Spleen (tissue), 11 donors: ENCODE results near the gene SLC33A1. TPM values are rescaled to one million over a fixed set of nuclear protein-coding genes. Genes with fewer than 3 reads are reported as not detected.
"Not testable (repeated sequence)": the region's sequence is repeated elsewhere in the genome, so short reads cannot be mapped to it uniquely, and the experiment has no call there.

Experiments
- DNase-seq: peaks from one replicate; pipeline ENCODE4 v3.0.0-alpha.2; 2020
- H3K27ac ChIP-seq, 8 donors: fragments of 200-600 bp; sonication (generic) in 7 of 8; 1 replicate in 4 of 8; 2 replicates in 4 of 8; pipeline versions ENCODE4 v1.5.0 to v1.8.0; 2016 to 2021; ENCODE audit warnings: inconsistent platforms in 4 of 8, mild to moderate bottlenecking in 4 of 8, moderate library complexity in 1 of 8
- H3K27me3 ChIP-seq, 7 donors: fragments of 200-600 bp; sonication (generic) in 6 of 7; replicated peaks in 1 of 7; 1 replicate in 4 of 7; 2 replicates in 3 of 7; pipeline versions ENCODE4 v1.5.0 to v1.8.0; 2016 to 2021; ENCODE audit warnings: inconsistent platforms in 3 of 7, mild to moderate bottlenecking in 1 of 7
- H3K36me3 ChIP-seq, 6 donors: fragments of 200-600 bp; sonication (generic) in 5 of 6; 1 replicate in 4 of 6; 2 replicates in 2 of 6; pipeline versions ENCODE4 v1.5.0 to v1.8.0; 2016 to 2021; ENCODE audit warnings: inconsistent platforms in 2 of 6
- H3K4me1 ChIP-seq, 6 donors: fragments of 200-600 bp; sonication (generic) in 5 of 6; 1 replicate in 3 of 6; 2 replicates in 3 of 6; pipeline versions ENCODE4 v1.5.0 to v1.8.0; 2016 to 2021; ENCODE audit warnings: inconsistent platforms in 3 of 6
- H3K4me3 ChIP-seq, 8 donors: fragments of 200-600 bp; sonication (generic) in 7 of 8; 1 replicate in 4 of 8; 2 replicates in 4 of 8; pipeline versions ENCODE4 v1.5.0 to v1.8.0; 2016 to 2021; ENCODE audit warnings: inconsistent platforms in 4 of 8, mild to moderate bottlenecking in 4 of 8, moderate library complexity in 2 of 8
- H3K9me3 ChIP-seq, 8 donors: fragments of 200-600 bp; sonication (generic) in 7 of 8; 1 replicate in 4 of 8; 2 replicates in 4 of 8; pipeline versions ENCODE4 v1.5.0 to v1.8.0; 2016 to 2021; ENCODE audit warnings: inconsistent platforms in 4 of 8
- CTCF ChIP-seq, 11 experiments: fragments of 200-600 bp in 7 of 11; fragments of 450-650 bp in 4 of 11; sonication (generic) in 4 of 11; IDR thresholded peaks in 8 of 11; conservative IDR thresholded peaks in 3 of 11; 1 replicate in 7 of 11; 2 replicates in 4 of 11; pipeline versions ENCODE4 v1.4.0 to v1.8.0; 2016 to 2021; ENCODE audit warnings: antibody characterized with exemption in 11 of 11, inconsistent platforms in 4 of 11, mild to moderate bottlenecking in 1 of 11
- POLR2A ChIP-seq, 3 donors: fragments of 450-650 bp; IDR thresholded peaks; one replicate each; pipeline ENCODE4 v1.5.1; 2017; ENCODE audit warnings: antibody characterized with exemption in 3 of 3, mild to moderate bottlenecking in 1 of 3
- POLR2AphosphoS5 ChIP-seq, 3 donors: sonication (generic); formaldehyde crosslinking; IDR thresholded peaks; one replicate each; pipeline ENCODE4 v1.5.1; 2017; ENCODE audit warnings: antibody characterized with exemption in 3 of 3
- WGBS, 5 donors: extraction: QIAGEN DNeasy Blood & Tissue Kit in 3 of 5; methylation state at CpG; one replicate each; pipeline versions ENCODE4 v1.1.5 to v1.1.7; 2013 to 2018; 5-methylcytosine and 5-hydroxymethylcytosine counted together
- intact Hi-C: fragments of 100-400 bp; cut with DNase I; formaldehyde crosslinking; loops from one replicate; pipeline ENCODE4 v1.15.0; 2023; ENCODE audit warnings: low total_unique reads
- polyA plus RNA-seq, 3 donors: library from polyadenylated mRNA; stranded (reverse); fragments of 200-250 nt; gene quantifications; one replicate each; pipeline ENCODE4 v1.2.1, GENCODE V29; 2013
- total RNA-seq, 7 donors: library from RNA; depleted of rRNA in 3 of 7; stranded (reverse); fragments of >200 nt in 3 of 7; fragmentation: NEBNext Ultra II Directional in 4 of 7; extraction: Animal tissue kit (Norgen Biotek cat#: 25700) in 4 of 7; gene quantifications; one replicate each; pipeline versions ENCODE4 v1.1.0 to v1.2.1, GENCODE V29; 2016 to 2021
- donor health status: healthy with polysubstance abuse.
- donor health status: DM: no; HTN: no; CAD: no; lungs with moderate emphysema.
- donor health status: DM: no; HTN: no; CAD: no.
- donor health status: Bipolar disorder and iron deficiency.
- donor health status: healthy.
- donor health status: DM: no; HTN: no; CAD: no.
- donor health status: DM: yes; HTN: yes; CAD: no.

Gene SLC33A1
- total and polyA plus RNA-seq, 10 donors = 5.0 to 37.4 (median 25.5) TPM

- Histone ChIP-seq H3K27me3 (no peaks in the 10 kb centered on the region), H3K4me1 (peaks cover 44 to 71% (median 62%) of the 10 kb centered on the region in 6 donors), H3K4me3 (peak overlapping the region; percentile 81 to 97 (median 88)), H3K36me3 (peaks cover 0 to 33% (median 0%) of the 10 kb centered on the region in 6 donors), H3K9me3 (no peaks in the 10 kb centered on the region), H3K27ac (no peak overlapping the region)
- intact Hi-C loops = no loop called here
- WGBS, 5 donors = 12 to 25% (median 19%) methylated on average over 2 of the region's 2 CpGs
- no peak for TF ChIP-seq CTCF (IDR thresholded peaks at IDR 0.05 in 8 of 11, conservative IDR thresholded peaks at IDR 0.05 in 3 of 11)
- DNase-seq = no peak
These were observed 1.9 kb downstream of the SLC33A1 start for GRCh38 chr3:155852341-155852740.

GRCh38 chr3:155849404-155849803 is 4.8 kb downstream of the SLC33A1 start:
- intact Hi-C loops, H3K4me3 ChIP-seq, H3K9me3 ChIP-seq, H3K27me3 ChIP-seq, H3K27ac ChIP-seq, DNase-seq: not testable (repeated sequence)
- H3K36me3 ChIP-seq = peaks cover 0 to 41% (median 0%) of the 10 kb centered on the region in 6 donors
- 85 to 98% (median 89%) methylated on average over 3 of the region's 3 CpGs for WGBS, 5 donors
- H3K4me1 ChIP-seq = peaks cover 50 to 94% (median 77%) of the 10 kb centered on the region in 6 donors

GRCh38 chr3:155847993-155848392 is 6.2 kb downstream of the SLC33A1 start:
- TF ChIP-seq CTCF (IDR thresholded peaks at IDR 0.05 in 8 of 11, conservative IDR thresholded peaks at IDR 0.05 in 3 of 11) = no peak
- TF ChIP-seq POLR2A (IDR thresholded peaks at IDR 0.05) = no peak
- TF ChIP-seq POLR2AphosphoS5 (IDR thresholded peaks at IDR 0.05) = no peak
- 86 to 96% (median 95%) methylated on average over 3 of the region's 3 CpGs for WGBS, 5 donors
- Histone ChIP-seq H3K4me3 (no peak overlapping the region), H3K27ac (no peak overlapping the region), H3K4me1 (peaks cover 46 to 100% (median 79%) of the 10 kb centered on the region in 6 donors), H3K36me3 (peaks cover 0 to 41% (median 0%) of the 10 kb centered on the region in 6 donors), H3K9me3 (no peaks in the 10 kb centered on the region), H3K27me3 (no peaks in the 10 kb centered on the region)
- no peak for DNase-seq
- intact Hi-C loops = no loop called here

- no peak overlapping the region for H3K4me3 ChIP-seq
These were observed 8.1 kb downstream of the SLC33A1 start for GRCh38 chr3:155846119-155846518.

More at GRCh38 chr3:155846119-155846518, 8.1 kb downstream of the SLC33A1 start:
- Histone ChIP-seq H3K27ac (no peak overlapping the region), H3K9me3 (no peaks in the 10 kb centered on the region), H3K4me1 (peaks cover 31 to 87% (median 60%) of the 10 kb centered on the region in 6 donors), H3K36me3 (peaks cover 0 to 56% (median 0%) of the 10 kb centered on the region in 6 donors), H3K27me3 (no peaks in the 10 kb centered on the region)
- no peak for DNase-seq
- 82 to 89% (median 88%) methylated on average over 3 of the region's 3 CpGs for WGBS, 5 donors
- intact Hi-C loops = no loop called here
- TF ChIP-seq POLR2AphosphoS5 (IDR thresholded peaks at IDR 0.05) (no peak), POLR2A (IDR thresholded peaks at IDR 0.05) (no peak), CTCF (IDR thresholded peaks at IDR 0.05 in 8 of 11, conservative IDR thresholded peaks at IDR 0.05 in 3 of 11) (no peak)
